CD4-positive, alpha-beta T cell treated with Interleukin-10 for 1 hour (primary cell): ENCODE measurements around the gene KCNH2.
"Not testable (repeated sequence)": the region's sequence is repeated elsewhere in the genome, so short reads cannot be mapped to it uniquely, and the experiment has no call there.

Experiments
- DNase-seq: peaks from one replicate; pipeline ENCODE4 v3.0.0-alpha.2; 2020

The KCNH2 gene

DNA sequence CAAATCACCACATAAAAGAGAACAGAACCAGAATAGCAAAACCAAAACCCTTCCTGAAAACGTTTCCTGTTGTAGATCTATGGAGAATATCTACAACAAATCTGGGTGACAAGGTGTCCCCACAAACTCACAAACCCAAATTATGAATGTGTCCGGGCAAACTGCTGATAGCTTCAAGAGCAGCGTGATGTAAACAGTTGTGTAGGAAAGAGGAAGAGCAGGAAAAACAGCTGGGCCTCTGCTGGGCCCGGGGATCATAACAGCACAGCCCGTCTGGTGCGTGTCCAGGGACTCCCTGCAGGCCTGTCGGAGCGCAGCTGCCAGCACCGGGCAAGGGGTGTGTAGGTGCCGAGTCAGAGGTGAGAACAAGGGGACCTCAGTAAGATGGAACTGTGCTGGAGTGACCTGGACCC lies 53.7 kb downstream of the KCNH2 start:
- DNase-seq = no peak

DNA sequence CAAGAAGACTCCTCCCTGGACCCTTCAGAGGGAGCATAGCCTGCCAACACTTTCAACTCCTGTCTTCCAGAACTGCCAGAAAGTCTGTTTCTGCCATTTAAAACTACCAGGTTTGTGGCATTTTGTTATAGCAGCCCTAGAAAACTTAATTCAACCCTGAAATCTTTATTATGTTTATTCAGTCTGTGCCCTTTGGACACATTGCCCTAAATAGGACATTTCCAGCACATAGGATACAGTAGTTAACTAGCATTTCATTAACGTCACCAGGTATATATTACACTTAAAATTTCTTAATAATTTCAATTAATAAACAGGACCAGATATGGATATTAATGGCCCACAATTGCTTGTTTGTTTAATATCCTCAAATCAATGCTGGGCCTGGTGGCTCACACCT lies 54.3 kb downstream of the KCNH2 start:
- no peak for DNase-seq

DNA sequence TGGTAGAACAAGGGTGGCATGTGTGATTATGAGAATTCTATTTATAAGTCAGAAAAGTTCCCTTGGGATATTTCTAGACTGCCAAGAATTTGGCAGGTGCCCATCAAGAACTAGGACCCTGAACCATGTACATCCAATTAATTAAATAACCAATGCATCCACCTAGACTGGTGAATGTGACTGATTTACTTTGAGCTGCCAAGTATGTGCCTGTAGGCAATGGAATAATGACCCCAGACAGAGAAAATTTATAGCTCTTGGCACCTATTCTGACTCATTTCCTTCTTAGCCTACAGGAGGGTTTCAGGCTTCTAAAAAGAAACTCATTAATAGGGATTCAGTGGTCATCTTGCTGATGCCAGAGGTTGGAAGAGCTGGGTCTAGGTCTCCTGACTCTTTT lies 54.9 kb downstream of the KCNH2 start:
- no peak for DNase-seq

DNA sequence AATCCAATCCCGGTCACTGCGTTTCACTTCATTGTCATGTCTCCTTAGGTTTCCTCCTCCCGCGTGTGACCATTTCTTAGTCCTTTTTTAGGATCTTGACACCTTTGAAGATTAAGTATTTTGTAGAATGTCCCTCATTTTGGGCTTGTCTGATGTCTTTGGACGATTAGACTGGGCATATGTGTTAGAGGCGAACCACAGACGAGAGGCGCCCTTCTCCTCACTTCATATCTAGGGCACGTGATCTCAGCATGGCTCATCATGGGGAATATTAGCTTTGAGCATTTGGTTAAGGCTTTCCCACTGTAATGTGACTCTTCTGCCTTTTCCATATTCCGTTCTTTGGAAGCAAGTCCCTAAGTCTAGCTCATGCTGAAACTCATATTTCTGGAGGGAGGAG lies 59.0 kb downstream of the KCNH2 start:
- no peak for DNase-seq

DNA sequence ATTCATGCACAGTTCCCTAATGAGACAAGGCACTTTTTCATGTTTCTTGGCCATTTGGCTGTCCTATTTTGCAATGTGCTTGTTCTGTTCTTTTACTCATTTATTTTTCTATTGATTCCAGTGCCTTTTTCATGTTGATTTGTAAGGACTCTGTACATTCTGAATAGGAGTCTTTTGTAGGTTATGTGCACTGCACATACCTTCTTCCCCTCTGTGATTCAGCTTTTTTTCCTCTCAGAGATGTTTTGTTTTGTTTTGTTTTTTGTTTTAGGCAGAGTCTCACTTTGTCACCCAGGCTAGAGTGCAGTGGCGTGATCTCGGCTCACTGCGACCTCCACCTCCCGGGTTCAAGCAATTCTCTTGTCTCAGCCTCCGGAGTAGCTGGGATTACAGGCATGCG lies 59.7 kb downstream of the KCNH2 start:
- DNase-seq = no peak

DNA sequence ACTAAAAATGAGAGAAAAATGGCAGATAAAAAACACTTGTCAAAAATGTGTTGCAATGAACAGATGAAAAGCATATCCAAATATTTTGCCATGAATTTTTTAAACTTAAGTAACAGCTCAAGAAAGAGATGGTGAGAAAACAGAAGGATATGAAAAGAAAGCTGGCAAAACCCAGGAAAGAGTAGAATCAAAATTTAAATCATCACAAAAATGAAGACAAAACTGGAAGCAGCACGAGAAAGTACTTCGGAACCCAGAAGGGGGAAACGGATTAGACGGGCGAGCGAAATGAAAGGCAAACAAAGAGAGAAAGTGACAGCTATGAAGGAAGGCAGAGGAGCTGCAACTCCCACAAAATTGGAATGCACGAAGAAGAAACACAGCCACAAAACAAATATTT lies 60.2 kb downstream of the KCNH2 start:
- no peak for DNase-seq

DNA sequence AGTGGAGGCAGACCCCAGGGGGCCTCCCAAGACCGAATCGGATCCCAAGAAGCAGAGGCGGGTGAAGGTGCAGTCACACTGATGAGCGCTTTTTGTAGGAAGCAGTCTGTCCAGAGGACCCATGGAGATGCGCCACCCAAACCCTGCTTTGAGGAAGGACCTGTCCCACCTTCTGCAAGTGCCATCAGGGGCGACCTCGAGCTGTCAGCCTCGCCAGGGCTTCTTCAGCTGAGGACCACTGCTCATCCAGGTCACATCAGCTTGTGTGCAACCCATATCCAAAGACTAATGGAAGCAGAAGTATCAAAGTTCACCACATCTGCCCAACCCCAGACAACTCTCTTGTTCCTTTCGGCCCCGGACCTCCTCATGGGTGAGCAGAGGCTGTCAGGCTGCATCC lies 61.5 kb downstream of the KCNH2 start:
- no peak for DNase-seq

DNA sequence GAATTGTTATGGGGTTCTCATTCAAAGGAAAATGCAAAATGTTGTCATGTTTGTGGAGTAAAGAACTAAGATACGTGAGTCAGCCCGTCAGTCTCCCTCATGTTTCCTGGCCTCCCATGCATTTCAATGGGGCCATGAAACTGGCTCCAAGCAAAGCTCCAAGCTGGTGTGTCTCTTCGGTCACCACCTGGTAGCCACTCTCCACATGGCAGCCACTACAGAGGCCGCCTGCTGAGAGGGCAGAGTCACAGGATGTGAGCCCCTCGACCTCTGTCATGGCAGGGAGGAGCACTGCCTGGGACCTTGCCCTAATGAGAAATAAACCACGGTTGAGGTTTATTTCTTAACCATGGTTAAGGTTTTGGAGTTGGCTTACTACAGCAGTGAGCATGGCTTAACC lies 63.2 kb downstream of the KCNH2 start:
- DNase-seq = no peak

DNA sequence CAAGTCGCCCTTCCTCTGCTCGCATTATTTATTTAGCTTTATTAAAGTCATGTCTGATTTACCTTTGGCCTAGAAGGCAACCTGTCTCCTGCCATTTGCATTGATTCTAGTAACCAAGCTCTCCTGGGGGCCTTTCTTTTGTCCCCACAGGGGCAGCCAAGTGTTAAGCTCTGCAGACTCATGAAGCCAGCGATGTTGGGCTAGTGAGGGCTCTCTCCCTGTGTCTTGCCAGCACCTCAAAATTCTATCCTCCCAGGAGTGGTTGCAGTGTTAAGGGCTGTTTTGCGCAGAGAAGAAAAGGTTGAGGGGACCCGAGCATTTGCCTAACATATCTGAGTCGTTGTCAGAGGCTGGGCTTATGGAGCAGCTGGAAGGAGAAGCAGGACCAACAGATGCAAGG lies 63.9 kb downstream of the KCNH2 start:
- DNase-seq = no peak

DNA sequence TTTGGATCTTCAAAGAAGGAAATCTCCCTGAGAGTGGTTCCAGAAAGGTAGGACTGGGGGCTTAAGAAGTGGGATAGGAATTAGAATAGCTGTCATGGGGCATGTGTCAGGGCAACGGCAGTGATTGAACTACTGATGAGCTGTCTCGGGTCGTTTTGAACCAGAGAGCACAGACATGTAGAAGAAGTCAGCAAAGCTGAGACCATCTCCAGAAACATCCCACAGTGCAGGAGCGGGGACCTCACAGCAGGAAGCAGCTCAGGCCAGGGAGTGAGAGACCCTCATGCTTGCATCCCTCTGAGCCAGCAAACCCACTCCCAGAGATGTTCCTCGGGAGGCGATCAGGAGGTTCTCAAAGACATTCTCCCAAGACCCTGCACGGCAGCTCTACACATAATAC lies 65.7 kb downstream of the KCNH2 start:
- no peak for DNase-seq

DNA sequence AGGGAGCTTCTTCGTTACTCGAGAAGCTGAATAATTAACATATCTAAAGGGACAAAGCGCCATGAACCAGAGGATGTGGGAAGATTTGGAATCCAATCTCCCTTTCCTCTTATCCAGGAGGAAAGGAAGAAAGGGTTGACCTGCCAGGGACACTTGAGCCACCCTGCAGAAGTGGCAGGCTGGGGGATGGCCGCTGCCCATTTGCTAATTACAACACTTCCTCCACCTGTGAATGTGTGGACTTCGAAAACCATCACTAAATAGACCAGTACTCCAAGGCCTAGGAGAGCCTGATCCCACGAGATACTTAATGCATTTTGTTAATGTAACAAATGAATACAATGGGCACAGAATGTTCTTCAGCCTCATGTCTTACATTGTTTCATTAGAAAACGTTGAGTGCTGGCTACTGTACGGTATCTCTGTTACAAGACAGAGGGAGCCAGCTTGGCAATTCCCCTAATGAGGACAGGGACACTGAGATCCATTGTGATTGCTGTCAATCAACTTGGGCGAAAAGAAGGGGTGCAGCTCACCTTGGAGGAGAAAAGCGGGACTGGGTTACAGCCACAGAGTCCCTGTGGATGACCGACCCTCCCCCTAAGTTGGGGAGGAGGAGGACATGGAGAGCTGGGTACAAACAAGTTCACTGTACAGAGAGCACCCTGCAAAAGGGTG lies 66.4 kb downstream of the KCNH2 start:
- no peak for DNase-seq

DNA sequence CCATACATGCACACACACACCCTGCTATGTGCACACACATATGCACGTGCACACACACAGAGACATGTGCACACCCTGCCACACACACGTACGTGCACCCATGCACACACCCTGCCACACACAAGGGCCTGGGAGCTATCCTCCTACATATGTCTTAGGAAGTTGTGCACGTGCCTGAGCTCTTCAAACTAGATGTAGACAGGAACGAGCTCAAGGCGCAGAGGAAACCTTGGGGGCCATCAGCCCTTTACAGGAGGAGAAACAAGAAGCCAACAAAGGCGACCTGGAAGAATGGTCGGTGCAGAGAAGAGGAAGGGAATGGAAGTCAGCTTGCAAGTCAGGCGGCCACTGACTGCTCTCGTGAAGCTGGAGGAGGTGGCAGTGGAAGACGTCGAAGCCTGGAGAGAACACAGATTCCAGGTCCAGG lies 67.1 kb downstream of the KCNH2 start:
- no peak for DNase-seq

DNA sequence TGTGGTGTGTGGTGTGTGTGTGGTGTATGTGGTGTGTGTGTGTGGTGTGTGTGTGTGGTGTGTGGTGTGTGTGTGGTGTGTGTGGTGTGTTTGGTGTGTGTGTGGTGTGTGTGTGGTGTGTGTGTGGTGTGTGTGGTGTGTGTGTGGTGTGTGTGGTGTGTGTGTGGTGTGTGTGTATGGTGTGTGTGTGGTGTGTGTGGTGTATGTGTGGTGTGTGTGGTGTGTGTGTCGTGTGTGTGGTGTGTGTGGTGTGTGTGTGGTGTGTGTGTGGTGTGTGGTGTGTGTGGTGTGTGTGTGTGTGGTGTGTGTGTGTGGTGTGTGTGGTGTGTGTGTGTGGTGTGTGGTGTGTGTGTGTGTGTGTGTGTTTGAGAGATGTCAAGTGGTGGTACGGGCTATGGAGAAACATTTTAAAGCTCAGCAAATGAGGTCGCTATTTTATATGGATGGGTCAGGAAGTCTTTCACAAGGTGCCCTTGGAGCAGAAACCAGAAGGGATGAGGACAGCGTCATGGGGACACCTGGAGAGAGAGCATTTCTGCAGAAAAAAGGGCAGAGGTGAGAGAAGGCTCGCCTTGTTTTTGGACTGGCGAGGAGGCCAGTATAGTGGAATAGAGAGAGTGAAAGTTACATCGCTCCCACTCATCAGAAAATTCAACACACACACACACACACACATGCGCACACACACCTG lies 67.7 kb downstream of the KCNH2 start:
- DNase-seq = not testable (repeated sequence)

DNA sequence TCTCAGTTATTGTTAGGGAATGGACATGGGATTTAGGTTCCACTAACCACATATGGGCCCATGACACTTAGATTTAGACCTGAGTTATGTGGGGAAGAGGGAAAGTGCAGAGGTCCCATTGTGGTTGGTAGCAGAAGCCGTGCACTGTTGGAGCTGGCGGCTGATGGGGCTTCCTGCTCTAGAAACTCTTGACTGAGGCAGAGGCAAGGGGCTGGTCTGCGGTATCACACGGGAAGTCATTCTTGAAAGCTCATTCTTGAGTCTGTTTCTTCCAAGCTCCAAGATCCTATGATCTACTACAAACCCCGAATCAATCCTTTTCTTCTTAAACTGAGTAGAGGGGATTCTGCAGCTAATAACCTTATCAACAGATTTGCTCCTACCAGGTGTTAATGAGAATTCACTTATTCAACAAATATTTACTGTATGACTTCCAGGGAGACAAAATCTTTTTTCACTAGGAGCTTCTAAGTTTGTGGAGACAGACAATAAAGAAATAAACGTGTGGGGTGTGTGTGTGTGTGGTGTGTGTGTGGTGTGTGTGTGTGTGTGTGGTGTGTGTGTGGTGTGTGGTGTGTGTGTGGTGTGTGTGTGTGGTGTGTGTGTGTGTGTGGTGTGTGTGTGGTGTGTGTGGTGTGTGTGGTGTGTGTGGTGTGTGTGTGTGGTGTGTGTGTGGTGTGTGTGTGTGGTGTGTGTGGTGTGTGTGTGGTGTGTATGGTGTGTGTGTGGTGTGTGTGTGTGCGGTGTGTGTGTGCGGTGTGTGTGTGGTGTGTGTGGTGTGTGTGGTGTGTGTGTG lies 68.7 kb downstream of the KCNH2 start:
- DNase-seq = peak; percentile 53

DNA sequence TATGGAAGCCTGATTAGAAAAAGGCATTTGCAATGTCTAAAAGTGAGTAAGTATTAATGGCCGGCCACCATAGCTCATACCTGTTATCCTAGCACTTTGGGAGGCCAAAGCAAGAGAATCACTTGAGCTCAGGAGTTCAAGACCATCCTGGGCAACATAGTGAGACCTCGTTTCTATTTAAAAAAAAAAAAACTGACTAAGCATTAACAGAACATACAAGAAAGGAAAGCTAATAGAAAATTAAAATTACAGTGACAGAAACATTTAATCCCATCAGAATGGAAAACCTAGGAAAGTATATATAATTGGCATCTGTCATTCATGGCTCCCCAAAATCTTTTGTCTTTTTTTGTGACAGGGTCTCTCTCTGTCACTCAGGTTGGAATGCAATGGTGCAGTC lies 69.9 kb downstream of the KCNH2 start:
- no peak for DNase-seq

DNA sequence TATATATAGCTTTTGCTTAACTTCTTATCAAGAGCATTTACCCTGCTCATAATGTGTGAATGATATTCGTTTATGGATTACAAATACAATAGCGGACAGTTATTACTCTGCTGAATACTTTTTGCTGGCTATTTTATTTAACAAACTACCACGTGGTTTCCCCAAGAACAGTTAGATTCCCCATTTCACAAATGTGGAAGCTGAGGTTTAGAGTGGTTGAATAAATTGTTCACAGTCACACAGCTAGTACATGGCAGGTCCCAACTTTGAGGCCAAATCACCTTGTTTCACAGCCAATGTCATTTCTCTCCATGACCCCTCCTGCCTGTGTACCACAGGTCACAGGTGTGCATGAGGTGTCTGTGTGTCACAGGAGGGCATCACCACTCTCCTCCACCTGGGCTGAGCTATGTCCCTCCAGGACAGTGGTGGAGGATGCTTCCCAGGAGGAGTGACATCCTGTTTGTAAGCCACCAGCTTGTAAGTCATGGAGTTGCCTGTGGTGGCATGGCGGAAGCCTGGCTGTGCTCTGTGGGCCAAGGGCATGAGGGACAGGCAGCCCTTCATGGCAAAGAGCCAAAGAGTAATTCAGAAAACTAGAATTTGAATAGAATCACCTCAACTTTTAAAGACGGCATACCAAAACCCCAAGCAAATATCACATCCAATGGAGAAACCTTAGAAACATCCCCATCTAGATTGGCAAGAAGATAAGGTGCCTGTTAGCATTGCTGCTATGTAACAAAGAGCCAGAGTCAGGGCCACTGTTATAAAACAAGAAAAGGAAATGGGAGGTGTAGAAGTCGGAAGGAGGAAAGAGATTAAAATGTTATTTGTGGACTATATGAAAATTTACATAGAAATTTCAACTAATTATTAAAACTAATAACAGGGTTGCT lies 73.9 kb downstream of the KCNH2 start:
- DNase-seq = no peak

DNA sequence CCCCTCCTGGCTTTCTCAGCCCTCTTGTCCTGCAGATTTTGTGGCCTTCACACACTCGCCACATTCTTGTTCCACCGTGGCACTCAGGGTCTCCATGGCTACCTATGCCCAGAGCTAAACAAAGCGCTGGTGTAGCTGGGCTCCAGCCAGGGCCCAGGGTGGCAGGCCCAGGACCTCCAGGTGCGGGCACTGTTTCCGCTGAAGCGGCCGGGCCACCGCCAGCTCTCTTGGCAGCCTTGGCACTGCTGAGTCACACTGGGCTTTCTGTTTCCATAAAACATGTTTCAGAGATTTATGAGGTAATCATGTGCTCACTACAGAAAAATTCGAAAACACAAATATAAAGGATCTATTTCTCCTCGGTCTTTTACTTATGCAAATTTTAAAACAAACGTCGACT lies 74.5 kb downstream of the KCNH2 start:
- DNase-seq = no peak

DNA sequence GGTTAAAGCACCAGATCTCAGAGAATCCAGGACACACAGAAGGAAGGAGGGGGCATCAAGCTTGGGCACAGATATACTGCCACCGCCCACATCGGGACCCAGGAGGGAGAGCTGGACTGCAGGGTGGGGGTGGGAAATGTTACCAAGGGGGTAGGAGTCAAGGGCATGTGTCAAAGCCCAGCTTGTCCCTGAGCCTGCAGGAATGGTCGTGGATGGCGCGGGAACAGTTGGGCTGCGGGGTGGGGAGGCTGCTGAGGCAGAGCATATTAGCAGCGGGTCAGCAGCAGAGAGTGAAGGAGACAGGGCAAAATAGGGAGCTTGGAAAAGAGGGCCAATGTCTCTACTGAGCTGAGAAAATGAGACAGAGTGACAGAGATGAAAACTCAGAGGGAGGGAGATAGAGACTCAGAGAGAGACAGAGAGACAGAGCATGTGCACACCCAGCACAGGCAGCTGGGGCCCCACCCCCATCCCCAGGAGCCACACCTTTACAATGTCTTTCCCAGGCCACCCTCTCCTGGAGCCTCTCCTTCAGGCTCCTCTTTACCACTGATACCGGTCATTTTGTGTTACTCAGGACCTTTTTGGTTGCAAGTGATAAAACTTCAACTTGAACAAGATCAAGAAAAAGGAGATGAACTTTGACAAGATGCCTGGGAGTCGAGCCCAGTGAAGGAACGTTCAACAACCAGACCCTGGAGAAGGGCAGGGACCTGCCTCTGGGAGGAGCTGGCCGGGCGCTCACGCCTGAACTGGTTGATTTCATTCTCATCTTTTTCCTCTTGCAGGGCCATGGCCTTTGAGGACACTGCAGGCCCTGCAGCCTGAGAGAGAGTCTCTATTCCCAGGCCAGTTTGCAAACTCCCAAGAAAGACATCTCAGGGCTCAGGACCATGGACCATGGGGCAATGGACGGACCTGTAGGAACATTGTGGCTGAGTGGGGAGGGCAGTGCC lies 75.8 kb downstream of the KCNH2 start:
- no peak for DNase-seq

DNA sequence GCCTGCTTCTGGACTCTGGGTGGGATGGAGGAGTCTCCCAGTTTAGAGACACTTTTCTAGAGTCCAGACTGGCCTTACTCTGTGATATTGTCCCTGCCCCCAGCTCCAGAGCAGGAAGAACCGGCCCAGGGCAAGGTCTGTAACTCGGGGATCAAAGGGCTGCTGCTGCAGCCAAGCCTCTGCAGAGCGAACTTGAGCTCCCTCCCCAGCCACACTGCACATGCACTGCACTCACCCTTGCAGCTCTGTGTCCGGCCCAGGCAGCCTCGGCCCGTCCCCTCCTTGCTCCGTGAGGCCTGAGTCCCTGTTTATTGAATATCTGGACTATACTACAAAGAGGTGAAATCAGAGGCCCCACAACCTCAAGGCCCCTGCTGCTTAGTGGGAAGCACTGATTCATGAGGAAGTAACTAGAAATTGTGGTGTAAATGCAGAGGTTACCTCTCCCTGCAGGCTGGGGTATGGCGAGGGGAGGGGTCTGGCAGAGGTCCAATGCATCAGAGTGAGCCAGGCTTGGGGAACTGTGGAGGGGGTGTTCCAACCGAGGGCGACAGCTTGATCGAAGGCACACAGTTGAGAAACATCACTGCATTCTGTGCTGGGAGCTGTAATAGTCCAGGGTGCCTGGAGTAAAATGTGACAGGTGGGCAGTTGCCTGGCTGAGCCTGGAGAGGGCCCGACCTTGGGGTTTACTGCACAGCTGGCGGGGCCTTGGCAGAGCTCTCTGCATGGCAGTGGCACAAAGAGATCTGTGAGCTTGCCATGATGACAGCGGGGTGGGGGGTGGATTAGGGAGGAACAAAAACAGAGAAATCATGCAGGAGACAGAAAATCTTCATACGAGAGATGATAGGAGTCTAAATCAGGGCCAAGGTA lies 76.7 kb downstream of the KCNH2 start:
- no peak for DNase-seq

DNA sequence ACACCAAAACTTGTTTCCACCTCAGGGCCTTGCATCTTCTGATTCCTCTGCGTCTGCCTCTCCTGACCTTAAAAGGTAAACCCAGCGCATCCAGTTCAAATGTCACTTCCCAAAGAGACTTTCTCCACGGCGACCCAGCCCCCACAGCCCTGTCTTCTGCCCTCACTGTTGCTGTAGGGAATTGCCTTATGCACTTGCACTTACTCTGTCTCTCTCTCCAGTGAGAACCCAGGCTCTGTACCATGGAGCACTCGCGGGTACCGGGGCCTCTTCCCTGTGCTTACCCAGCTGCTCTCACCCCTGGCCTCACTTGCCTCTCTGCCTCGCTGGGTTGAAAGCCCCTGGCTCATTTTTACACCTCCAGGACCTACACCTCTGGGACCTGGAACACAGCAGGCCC lies 77.4 kb downstream of the KCNH2 start:
- DNase-seq = no peak
